CD14-positive monocyte (primary cell): Measurements from ENCODE around the gene NINL. TPM values are rescaled to one million over a fixed set of nuclear protein-coding genes. Genes with fewer than 3 reads are reported as not detected.
"Not testable (repeated sequence)": the region's sequence is repeated elsewhere in the genome, so short reads cannot be mapped to it uniquely, and the experiment has no call there.

Experiments used
- DNase-seq, 3 donors: peaks; one replicate each; pipeline ENCODE4 v3.0.0-alpha.2; 2011 to 2022
- H2AFZ ChIP-seq: 2 replicates; pipeline ENCODE4 v1.6.0; 2012; ENCODE audit warnings: mild to moderate bottlenecking, low read depth, low read length, inconsistent platforms; ENCODE audit not compliant: insufficient read depth, poor library complexity, severe bottlenecking
- H3K27ac ChIP-seq, 2 donors: 1 replicate in 1 of 2; 2 replicates in 1 of 2; pipeline ENCODE4 v1.5.1; 2012 to 2013; ENCODE audit warnings: low read length in 2 of 2, control low read depth in 1 of 2, inconsistent platforms in 1 of 2, low read depth in 1 of 2, mild to moderate bottlenecking in 1 of 2
- H3K27me3 ChIP-seq, 2 donors: one replicate each; pipeline versions ENCODE4 v1.6.0 to v1.6.1; 2011 to 2013; ENCODE audit warnings: low read length in 2 of 2; ENCODE audit not compliant: control insufficient read depth in 2 of 2, insufficient read depth in 2 of 2
- H3K36me3 ChIP-seq, 2 donors: replicated peaks in 1 of 2; 1 replicate in 1 of 2; 2 replicates in 1 of 2; pipeline versions ENCODE4 v1.5.1 to v1.6.1; 2012 to 2013; ENCODE audit warnings: low read length in 2 of 2, control low read depth in 1 of 2, inconsistent platforms in 1 of 2, mild to moderate bottlenecking in 1 of 2; ENCODE audit not compliant: insufficient read depth in 2 of 2, control insufficient read depth in 1 of 2
- H3K4me1 ChIP-seq, 2 donors: 1 replicate in 1 of 2; 2 replicates in 1 of 2; pipeline versions ENCODE4 v1.5.1 to v1.6.1; 2012 to 2013; ENCODE audit warnings: low read length in 2 of 2, control low read depth in 1 of 2, inconsistent platforms in 1 of 2, mild to moderate bottlenecking in 1 of 2, moderate library complexity in 1 of 2; ENCODE audit not compliant: insufficient read depth in 2 of 2, control insufficient read depth in 1 of 2
- H3K4me2 ChIP-seq: replicated peaks from 2 replicates; pipeline ENCODE3; 2012; ENCODE audit warnings: low read length, moderate library complexity, mild to moderate bottlenecking; ENCODE audit not compliant: poor library complexity, severe bottlenecking; ENCODE audit errors: extremely low read depth
- H3K4me3 ChIP-seq, 3 experiments: fragments of 200-600 bp in 1 of 3; sonication (generic) in 1 of 3; replicated peaks in 1 of 3; 1 replicate in 2 of 3; 2 replicates in 1 of 3; pipeline ENCODE4 v1.5.1; 2011 to 2013; ENCODE audit warnings: low read length in 3 of 3, mild to moderate bottlenecking in 3 of 3, control low read depth in 2 of 3, low read depth in 2 of 3, inconsistent platforms in 1 of 3, moderate library complexity in 1 of 3
- H3K79me2 ChIP-seq: 2 replicates; pipeline ENCODE4 v1.6.0; 2012; ENCODE audit warnings: mild to moderate bottlenecking, control low read depth, inconsistent platforms, low read length, moderate library complexity; ENCODE audit not compliant: insufficient read depth
- H3K9ac ChIP-seq: 2 replicates; pipeline ENCODE4 v1.6.0; 2017; ENCODE audit warnings: low read length, mild to moderate bottlenecking; ENCODE audit not compliant: insufficient read depth, poor library complexity, severe bottlenecking
- H3K9me3 ChIP-seq, 2 donors: replicated peaks in 1 of 2; 1 replicate in 1 of 2; 2 replicates in 1 of 2; pipeline versions ENCODE4 v1.5.1 to v1.6.1; 2012 to 2013; ENCODE audit warnings: low read length in 2 of 2, control low read depth in 1 of 2; ENCODE audit not compliant: control insufficient read depth in 1 of 2, insufficient read depth in 1 of 2
- H4K20me1 ChIP-seq: 2 replicates; pipeline ENCODE4 v1.6.0; 2012; ENCODE audit warnings: mild to moderate bottlenecking, low read length, control low read depth, moderate library complexity; ENCODE audit not compliant: insufficient read depth
- H3K27ac Mint-ChIP-seq, 7 donors: one replicate each; pipeline ENCODE4 v1.8.0; 2020; ENCODE audit warnings: mild to moderate bottlenecking in 7 of 7, mixed read lengths in 7 of 7, moderate library complexity in 6 of 7, inconsistent platforms in 2 of 7
- H3K27me3 Mint-ChIP-seq, 3 donors: one replicate each; pipeline ENCODE4 v1.8.0; 2021 to 2022; ENCODE audit warnings: low read depth in 3 of 3, mild to moderate bottlenecking in 3 of 3, mixed read lengths in 3 of 3, moderate library complexity in 3 of 3, inconsistent platforms in 1 of 3
- H3K36me3 Mint-ChIP-seq, 2 donors: one replicate each; pipeline ENCODE4 v1.8.0; 2020; ENCODE audit warnings: mixed read lengths in 2 of 2, inconsistent platforms in 1 of 2, mild to moderate bottlenecking in 1 of 2
- H3K4me1 Mint-ChIP-seq: one replicate; pipeline ENCODE4 v1.8.0; 2020; ENCODE audit warnings: mild to moderate bottlenecking, mixed read lengths
- H3K4me3 Mint-ChIP-seq, 2 donors: one replicate each; pipeline ENCODE4 v1.8.0; 2020; ENCODE audit warnings: mild to moderate bottlenecking in 2 of 2, mixed read lengths in 2 of 2, moderate library complexity in 1 of 2
- H3K9me3 Mint-ChIP-seq, 7 donors: one replicate each; pipeline ENCODE4 v1.8.0; 2020 to 2022; ENCODE audit warnings: mixed read lengths in 7 of 7, mild to moderate bottlenecking in 6 of 7, moderate library complexity in 6 of 7, inconsistent platforms in 2 of 7
- CTCF ChIP-seq: fragments of 200-600 bp; IDR thresholded peaks from one replicate; pipeline ENCODE4 v1.8.0; 2022; ENCODE audit warnings: antibody characterized with exemption, mild to moderate bottlenecking
- WGBS: methylation state at CpG from one replicate; pipeline ENCODE4 v1.1.5; 2013; ENCODE audit warnings: missing lambda C conversion rate; ENCODE audit not compliant: insufficient coverage; 5-methylcytosine and 5-hydroxymethylcytosine counted together
- intact Hi-C, 2 donors: fragments of 100-400 bp; cut with micrococcal nuclease; formaldehyde crosslinking; loops; one replicate each; pipeline versions ENCODE4 v1.15.0 to v1.15.1; 2023
- polyA plus RNA-seq, 3 donors: library from polyadenylated mRNA; depleted of rRNA in 1 of 3; unstranded in 2 of 3; stranded (reverse) in 1 of 3; fragments of 300-500 nt in 2 of 3; fragments of >200 nt in 1 of 3; fragmentation: Illumina TruSeq in 2 of 3; gene quantifications; 1 replicate in 2 of 3; 2 replicates in 1 of 3; pipeline ENCODE4 v1.2.3, GENCODE V29; 2012 to 2021

NINL gene
- polyA plus RNA-seq, 3 donors, result 0.08 to 0.15 TPM; not detected in 1

- no peak overlapping the region for H3K4me3 Mint-ChIP-seq
- no peaks in the 10 kb centered on the region for H3K36me3 Mint-ChIP-seq
- H3K4me1 Mint-ChIP-seq, result no peaks in the 10 kb centered on the region
- Histone ChIP-seq H3K9me3 (no peaks in the 10 kb centered on the region), H3K79me2 (no peaks in the 10 kb centered on the region), H2AFZ (no peak overlapping the region), H3K36me3 (no peaks in the 10 kb centered on the region), H3K4me2 (no peak overlapping the region), H3K27me3 (no peaks in the 10 kb centered on the region), H3K4me3 (no peak overlapping the region), H3K27ac (no peak overlapping the region), H4K20me1 (no peaks in the 10 kb centered on the region), H3K4me1 (no peaks in the 10 kb centered on the region), H3K9ac (no peak overlapping the region)
- H3K27me3 Mint-ChIP-seq, result peaks cover 0 to 10% (median 0%) of the 10 kb centered on the region in 3 donors
- intact Hi-C loops, result no loop called here
- no peak for DNase-seq
- H3K9me3 Mint-ChIP-seq, result peaks cover 0 to 3% (median 0%) of the 10 kb centered on the region in 7 donors
- no peak for TF ChIP-seq CTCF
- WGBS, result 64% methylated on average over 4 of the region's 6 CpGs
- H3K27ac Mint-ChIP-seq, result peak overlapping the region in 1 of 7 donors; percentile 70
These were observed 33.7 kb downstream of the NINL start for GRCh38 chr20:25551413-25552215.

- WGBS, result 100% methylated on average over 2 of the region's 7 CpGs
- not testable (repeated sequence) for H3K9me3 Mint-ChIP-seq
These were observed 34.5 kb downstream of the NINL start for GRCh38 chr20:25550645-25551337.

More at GRCh38 chr20:25550645-25551337, 34.5 kb downstream of the NINL start:
- H4K20me1 ChIP-seq, H3K4me1 ChIP-seq, H3K4me2 ChIP-seq, intact Hi-C loops, H3K79me2 ChIP-seq, H3K36me3 Mint-ChIP-seq, DNase-seq, H3K4me3 Mint-ChIP-seq, H3K36me3 ChIP-seq, H3K27ac Mint-ChIP-seq, H3K4me1 Mint-ChIP-seq, H2AFZ ChIP-seq, H3K4me3 ChIP-seq, H3K9me3 ChIP-seq, H3K27me3 Mint-ChIP-seq, H3K27me3 ChIP-seq, H3K27ac ChIP-seq, H3K9ac ChIP-seq: not testable (repeated sequence)
